ENCODE results near the gene PDXK. TPM values are rescaled to one million over a fixed set of nuclear protein-coding genes. Genes with fewer than 3 reads are reported as not detected.

The PDXK gene
- total and polyA plus RNA-seq, 2 of the 13 experiments (the other 11 are each of a cell fraction or from before 2014, with no cell fraction given) = 114 to 184 TPM

DNA sequence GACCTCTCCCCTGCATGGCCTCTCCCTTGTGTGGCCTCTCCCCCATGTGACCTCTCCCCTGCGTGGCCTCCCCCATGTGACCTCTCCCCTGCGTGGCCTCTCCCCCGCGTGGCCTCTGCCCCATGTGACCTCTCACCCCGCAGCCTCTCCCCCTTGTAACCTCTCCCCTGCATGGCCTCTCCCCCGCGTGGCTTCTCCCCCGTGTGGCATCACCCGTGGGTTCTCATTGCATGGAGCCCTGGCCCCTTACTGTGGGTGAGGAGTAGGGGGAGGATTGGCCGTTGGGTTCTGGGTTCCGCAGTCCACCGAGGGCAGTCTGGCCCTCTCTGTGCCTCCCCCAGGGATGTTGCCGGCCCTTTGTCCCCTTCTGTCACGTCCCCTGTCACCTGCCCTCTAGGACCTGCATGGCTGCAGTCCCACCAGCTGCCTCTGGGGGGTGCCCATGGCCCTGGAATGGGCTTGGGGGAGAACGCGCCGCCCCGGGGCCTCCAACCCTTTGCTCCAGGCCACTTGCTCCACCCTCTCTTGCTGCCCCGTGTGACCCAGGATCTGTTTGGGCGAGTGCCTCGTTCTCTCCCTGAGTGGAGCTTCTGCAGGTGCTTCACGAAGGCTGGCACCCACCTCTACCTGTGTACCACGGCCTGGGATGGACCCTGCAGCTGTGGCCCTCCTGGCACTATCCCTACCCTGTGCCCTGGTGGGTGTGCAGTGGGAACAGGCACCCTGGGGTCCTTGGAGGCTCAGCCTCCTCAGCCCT is 91.8 kb downstream of the PDXK start (continued):
- TF ChIP-seq KDM1A (CRISPR knock-in tag; IDR thresholded peaks at IDR 0.05) = no peak
- TF ChIP-seq, protein P1, sequence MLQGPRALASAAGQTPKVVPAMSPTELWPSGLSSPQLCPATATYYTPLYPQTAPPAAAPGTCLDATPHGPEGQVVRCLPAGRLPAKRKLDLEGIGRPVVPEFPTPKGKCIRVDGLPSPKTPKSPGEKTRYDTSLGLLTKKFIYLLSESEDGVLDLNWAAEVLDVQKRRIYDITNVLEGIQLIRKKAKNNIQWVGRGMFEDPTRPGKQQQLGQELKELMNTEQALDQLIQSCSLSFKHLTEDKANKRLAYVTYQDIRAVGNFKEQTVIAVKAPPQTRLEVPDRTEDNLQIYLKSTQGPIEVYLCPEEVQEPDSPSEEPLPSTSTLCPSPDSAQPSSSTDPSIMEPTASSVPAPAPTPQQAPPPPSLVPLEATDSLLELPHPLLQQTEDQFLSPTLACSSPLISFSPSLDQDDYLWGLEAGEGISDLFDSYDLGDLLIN (CRISPR knock-in tag; IDR thresholded peaks at IDR 0.05; ENCODE audit: borderline replicate concordance) = no peak
- TF ChIP-seq, protein P2, sequence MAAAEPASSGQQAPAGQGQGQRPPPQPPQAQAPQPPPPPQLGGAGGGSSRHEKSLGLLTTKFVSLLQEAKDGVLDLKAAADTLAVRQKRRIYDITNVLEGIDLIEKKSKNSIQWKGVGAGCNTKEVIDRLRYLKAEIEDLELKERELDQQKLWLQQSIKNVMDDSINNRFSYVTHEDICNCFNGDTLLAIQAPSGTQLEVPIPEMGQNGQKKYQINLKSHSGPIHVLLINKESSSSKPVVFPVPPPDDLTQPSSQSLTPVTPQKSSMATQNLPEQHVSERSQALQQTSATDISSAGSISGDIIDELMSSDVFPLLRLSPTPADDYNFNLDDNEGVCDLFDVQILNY (CRISPR knock-in tag; conservative IDR thresholded peaks at IDR 0.05) = no peak
- TF ChIP-seq ZBTB1 (CRISPR knock-in tag; IDR thresholded peaks at IDR 0.05; ENCODE audit: borderline replicate concordance) = no peak
- no peak for TF ChIP-seq AKNA (CRISPR knock-in tag; IDR thresholded peaks at IDR 0.05; ENCODE audit: borderline replicate concordance)
- TF ChIP-seq KDM2A (CRISPR knock-in tag; IDR thresholded peaks at IDR 0.05; ENCODE audit: borderline replicate concordance, low read depth) = 0 out of 2 replicates have a peak, but pooled peaks have one; percentile 64
- no peak for TF ChIP-seq ZNF460 (CRISPR knock-in tag; IDR thresholded peaks at IDR 0.05; ENCODE audit: borderline replicate concordance)
- no peak for TF ChIP-seq ZFP36L1 (CRISPR knock-in tag; IDR thresholded peaks at IDR 0.05)
- no peak for TF ChIP-seq ZNF451 (CRISPR knock-in tag; IDR thresholded peaks at IDR 0.05)
- peak; percentile 46; the same call in 1 of the 2 replicates for TF ChIP-seq ZNF776 (CRISPR knock-in tag; IDR thresholded peaks at IDR 0.05)
- TF ChIP-seq ZBTB26 (CRISPR knock-in tag; IDR thresholded peaks at IDR 0.05; ENCODE audit: borderline replicate concordance) = no peak
- TF ChIP-seq ZFYVE20 (CRISPR knock-in tag; IDR thresholded peaks at IDR 0.05; ENCODE audit: borderline replicate concordance, low read depth) = no peak
- TF ChIP-seq FIP1L1 (IDR thresholded peaks at IDR 0.05; ENCODE audit: borderline replicate concordance, insufficient read depth, low read depth, low read length) = no peak
- TF ChIP-seq POGZ (CRISPR knock-in tag; IDR thresholded peaks at IDR 0.05) = no peak
- TF ChIP-seq FOXC1 (CRISPR knock-in tag; IDR thresholded peaks at IDR 0.05; ENCODE audit: borderline replicate concordance) = no peak
- TF ChIP-seq SP1 (IDR thresholded peaks at IDR 0.05) = no peak
- TF ChIP-seq SP1 (CRISPR knock-in tag; IDR thresholded peaks at IDR 0.05) = peak; percentile 43; the same call in 1 of the 2 replicates
- TF ChIP-seq DNMT3B (CRISPR knock-in tag; conservative IDR thresholded peaks at IDR 0.05) = no peak
- TF ChIP-seq KLF11 (CRISPR knock-in tag; IDR thresholded peaks at IDR 0.05) = no peak
- TF ChIP-seq NFYB (CRISPR knock-in tag; IDR thresholded peaks at IDR 0.05) = no peak
- no peak for TF ChIP-seq ATM (IDR thresholded peaks at IDR 0.05; ENCODE audit: borderline replicate concordance)
- TF ChIP-seq ARHGAP35 (CRISPR knock-in tag; IDR thresholded peaks at IDR 0.05; ENCODE audit: borderline replicate concordance) = 0 out of 2 replicates have a peak, but pooled peaks have one; percentile 64

All from HepG2 (cell line).